NCI-H2029 treated with DMSO at 0.1 percent for 48 hours (cell line): Measurements from ENCODE around the gene FANCC.
"Not testable (repeated sequence)": the region's sequence is repeated elsewhere in the genome, so short reads cannot be mapped to it uniquely, and the experiment has no call there.

Source experiments
- DNase-seq: peaks from one replicate; lab custom pipeline; 2025; lab: John Stamatoyannopoulos, UW

The FANCC gene

GRCh38 chr9:95280745-95281144 is 36.8 kb downstream of the FANCC start:
- no peak for DNase-seq

DNA sequence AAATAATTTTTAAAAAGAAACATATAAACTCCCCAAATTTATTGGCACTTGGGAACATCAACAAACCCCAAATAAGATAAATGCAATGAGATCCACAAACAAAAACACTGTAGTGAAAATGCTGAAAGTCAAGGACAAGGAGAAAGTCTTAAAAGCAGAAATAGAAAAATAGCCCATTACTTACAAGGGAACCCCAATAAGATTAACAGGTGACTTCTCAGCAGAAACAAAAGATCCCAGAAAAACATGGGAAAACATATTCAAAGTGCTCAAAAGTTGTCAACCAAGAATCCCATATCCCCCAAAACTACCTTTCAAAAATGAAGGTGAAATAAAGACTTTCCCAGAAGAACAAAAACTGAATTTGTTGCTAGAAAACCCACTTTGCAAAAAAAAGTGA is 40.0 kb downstream of the FANCC start:
- DNase-seq: no peak

DNA sequence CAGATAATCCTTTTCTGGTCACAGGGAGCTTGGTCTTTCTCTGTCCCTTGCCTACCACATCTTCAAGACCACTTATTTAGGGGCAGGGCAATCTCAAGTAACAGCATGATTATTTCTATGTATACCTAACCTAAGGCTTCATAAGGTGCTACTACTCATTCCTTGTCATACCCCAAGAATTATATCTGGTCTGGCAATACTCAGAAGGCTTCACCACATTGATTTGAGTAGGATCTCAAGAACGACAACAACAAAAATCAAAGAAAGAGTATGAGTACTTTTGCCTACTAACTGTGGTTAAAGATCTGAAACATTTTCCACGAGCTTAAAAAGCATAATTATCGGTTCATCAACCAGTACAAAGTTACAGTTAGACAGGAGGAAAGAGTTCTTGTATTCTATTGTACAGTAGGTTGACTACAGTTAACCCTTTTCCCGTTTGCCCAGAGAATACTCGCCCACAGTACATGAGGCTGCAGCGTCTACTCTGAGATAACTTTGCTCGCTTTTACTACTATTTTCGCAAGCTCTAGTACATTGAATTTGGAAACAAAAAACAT is 41.0 kb downstream of the FANCC start:
- DNase-seq: no peak

GRCh38 chr9:95274160-95274559 is 43.3 kb downstream of the FANCC start:
- DNase-seq: not testable (repeated sequence)

DNA sequence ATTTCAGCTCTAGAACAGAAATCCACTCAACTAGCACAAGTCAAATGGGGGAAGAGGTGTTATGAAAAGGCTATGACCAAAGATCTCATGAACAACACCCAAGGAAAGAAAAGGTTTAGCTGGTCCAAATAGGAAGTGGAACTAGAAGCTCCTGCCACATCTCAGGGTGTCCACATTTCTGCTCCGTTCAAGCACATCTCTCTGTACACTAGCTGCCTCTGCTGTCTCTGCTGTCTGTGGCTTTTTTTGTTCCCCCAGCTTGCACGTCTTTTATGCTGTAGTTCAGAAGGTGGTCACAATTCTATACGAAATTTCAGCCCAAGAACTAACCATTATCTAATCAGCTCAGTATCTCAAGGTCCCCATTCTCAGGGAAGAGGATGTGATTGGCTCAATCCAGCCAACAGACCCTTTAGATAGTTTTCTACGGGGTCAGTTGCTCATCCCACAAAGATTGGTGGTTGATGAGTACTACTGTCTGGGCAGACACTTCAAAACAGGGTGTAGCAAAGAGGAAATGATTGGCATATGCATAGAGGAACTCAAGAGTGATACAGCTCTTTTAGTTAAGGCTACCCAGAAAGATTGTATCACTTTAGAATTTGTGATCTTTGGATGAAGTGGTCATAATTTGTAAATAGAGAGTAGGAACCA is 44.0 kb downstream of the FANCC start:
- DNase-seq: no peak

GRCh38 chr9:95272830-95273229 is 44.7 kb downstream of the FANCC start:
- no peak for DNase-seq

- DNase-seq: no peak
Observed at GRCh38 chr9:95270790-95271189, 46.7 kb downstream of the FANCC start.

- DNase-seq: not testable (repeated sequence)
Observed at GRCh38 chr9:95269803-95270773, 47.4 kb downstream of the FANCC start.

- peak; percentile 75 for DNase-seq
Observed at GRCh38 chr9:95268681-95269080, 48.8 kb downstream of the FANCC start.

GRCh38 chr9:95266649-95267048 is 50.9 kb downstream of the FANCC start:
- DNase-seq: no peak

- no peak for DNase-seq
Observed at GRCh38 chr9:95265960-95266359, 51.5 kb downstream of the FANCC start.

DNA sequence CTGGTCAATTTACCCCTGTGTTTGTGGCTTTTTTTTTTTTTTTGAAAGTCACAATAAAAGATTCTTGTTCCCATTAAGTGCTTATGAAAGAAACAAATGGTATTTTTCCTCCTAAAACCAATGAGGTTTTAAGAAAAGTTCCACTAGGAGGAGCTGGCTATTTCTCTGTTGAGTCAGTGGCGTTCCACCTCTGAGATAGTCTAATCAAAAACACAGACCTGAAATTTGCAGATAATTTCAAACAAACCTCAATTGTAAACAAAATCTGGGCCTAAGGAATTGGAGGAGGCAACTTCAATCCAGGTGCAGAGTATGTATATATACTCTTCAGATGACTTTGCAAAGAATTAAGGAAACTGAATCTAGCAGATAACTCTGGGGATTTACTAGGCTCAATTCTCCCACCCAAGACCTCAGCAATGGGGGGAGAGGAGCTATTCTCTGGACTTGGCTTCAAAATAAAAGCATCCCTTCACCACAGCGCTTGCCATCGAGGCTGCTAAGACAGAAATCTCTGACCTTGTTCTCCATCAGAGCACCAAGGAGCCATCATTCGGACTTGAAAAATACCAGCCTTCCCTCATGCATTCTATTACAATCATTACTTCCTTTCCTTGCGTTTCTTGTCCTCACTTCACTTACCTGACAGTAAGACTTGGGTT is 52.4 kb downstream of the FANCC start:
- DNase-seq: no peak

- no peak for DNase-seq
Observed at GRCh38 chr9:95261890-95262289, 55.6 kb downstream of the FANCC start.

DNA sequence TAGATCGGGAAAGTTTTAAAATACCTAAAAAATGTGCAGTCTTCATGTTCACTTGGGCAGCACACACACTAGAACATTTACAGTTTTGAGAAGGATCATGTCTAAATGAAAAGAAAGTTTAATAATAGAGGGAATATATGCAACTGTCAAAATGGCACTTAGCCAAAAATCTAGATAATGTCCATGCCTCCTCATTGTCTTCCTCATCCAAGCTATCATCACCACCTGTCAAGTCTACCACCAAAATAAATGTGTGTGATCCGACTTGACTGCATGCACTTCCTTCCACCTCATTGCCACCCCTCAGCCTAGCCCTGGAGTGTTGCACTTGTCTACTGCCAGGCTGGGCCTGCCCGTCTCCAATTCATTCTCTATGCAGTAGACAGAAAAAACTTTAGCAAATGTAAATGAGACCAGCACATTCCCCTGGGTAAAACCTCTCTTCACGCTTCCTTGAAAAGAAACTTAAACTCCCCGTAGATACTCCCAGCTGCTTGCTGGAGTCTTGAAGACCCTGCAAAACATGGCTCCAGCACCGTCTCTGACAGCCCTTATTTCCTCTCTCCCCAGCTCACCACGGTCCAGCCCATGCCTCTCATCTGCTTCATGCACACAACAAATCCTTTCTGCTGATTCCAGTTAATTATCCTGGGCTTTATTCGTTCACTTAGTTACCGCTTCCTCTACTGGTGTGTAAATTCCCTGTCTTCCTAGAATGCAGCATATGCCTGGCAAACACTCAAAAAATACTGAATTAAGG is 66.9 kb downstream of the FANCC start:
- DNase-seq: peak; percentile 67

DNA sequence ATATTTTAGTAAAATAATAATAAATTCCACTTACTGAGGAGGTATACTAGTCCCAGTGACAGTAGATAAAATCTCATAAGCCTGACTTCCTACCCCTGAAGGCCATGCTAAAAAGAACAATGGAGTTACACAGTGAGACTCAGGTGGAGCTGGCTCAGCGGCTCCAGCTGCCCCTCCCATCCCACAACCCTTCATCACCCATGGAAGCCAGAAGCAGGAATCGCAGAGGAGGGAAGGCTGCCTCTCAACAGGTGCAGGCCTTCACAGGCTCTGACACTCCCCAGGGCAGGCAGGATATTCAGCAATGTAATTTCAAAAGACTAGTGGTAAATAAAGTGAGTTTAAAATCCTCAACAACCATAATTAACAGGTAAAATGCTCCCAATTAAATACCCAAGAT is 67.5 kb downstream of the FANCC start:
- peak; percentile 76 for DNase-seq

- DNase-seq: no peak
Observed at GRCh38 chr9:95246547-95246946, 71.0 kb downstream of the FANCC start.

- DNase-seq: no peak
Observed at GRCh38 chr9:95242613-95243012, 74.9 kb downstream of the FANCC start.

DNA sequence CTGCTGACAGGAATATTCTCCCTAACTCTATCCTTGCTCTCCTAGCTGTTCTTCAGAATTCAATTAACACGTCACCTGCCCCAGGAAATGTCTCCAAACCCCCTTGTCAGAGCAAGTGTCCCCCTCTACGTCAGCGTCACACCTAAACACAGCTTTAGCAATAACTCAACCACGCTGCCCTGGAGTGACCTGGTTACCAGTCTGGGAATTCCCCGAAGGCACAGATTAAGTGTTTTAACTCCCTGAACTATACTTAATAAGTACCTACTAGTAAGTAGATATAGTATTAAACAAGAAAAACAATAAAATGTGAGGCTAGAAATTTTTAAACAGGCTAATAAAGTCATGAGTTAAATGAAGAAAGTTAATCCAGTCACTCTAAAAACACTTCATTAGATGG is 78.4 kb downstream of the FANCC start:
- no peak for DNase-seq

- DNase-seq: no peak
Observed at GRCh38 chr9:95237336-95237735, 80.2 kb downstream of the FANCC start.

DNA sequence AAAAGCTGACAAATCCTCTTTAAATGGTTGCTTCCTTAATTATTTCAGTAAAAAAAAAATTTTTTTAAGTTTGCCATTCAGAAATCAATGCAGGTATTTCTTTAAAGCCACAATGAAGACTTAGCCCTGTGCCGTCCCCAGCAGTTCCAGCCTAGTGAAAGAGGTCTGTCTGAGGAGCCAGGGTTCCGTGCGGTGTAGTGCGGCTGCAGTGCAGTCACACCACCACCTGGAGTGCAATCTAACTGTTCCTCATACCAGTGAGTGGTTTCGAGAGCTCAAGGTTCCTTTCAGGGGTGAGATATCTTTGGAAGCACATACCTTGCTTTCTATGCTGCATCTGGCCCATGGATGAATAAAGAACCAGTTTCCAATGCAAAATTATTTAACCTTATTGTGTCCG is 87.5 kb downstream of the FANCC start:
- no peak for DNase-seq

- no peak for DNase-seq
Observed at GRCh38 chr9:95229230-95229915, 88.1 kb downstream of the FANCC start.
